DND-41 (cell line): ENCODE data around the gene PJVK.

Source experiments
- ATAC-seq: fragments of 200-7000 bp; cut with Tn5 transposase; 3 replicates; pipeline ENCODE4 v1.9.1; 2021; ENCODE audit warnings: low read depth; ENCODE audit not compliant: insufficient read depth
- DNase-seq: peaks from one replicate; pipeline ENCODE4 v3.0.0-alpha.2; 2020
- H2AFZ ChIP-seq: 2 replicates; pipeline ENCODE4 v1.6.0; 2012; ENCODE audit warnings: low read depth, low read length
- H3K27ac ChIP-seq: 2 replicates; pipeline ENCODE4 v1.5.1; 2012; ENCODE audit warnings: low read length, inconsistent platforms
- H3K27me3 ChIP-seq: fragments of 200-600 bp; sonication (generic); 2 replicates; pipeline ENCODE4 v1.6.0; 2012; ENCODE audit warnings: low read length, mild to moderate bottlenecking, inconsistent platforms; ENCODE audit not compliant: insufficient read depth, poor library complexity
- H3K36me3 ChIP-seq: 2 replicates; pipeline ENCODE4 v1.5.1; 2012; ENCODE audit warnings: low read length, inconsistent platforms; ENCODE audit not compliant: insufficient read depth
- H3K4me1 ChIP-seq: 2 replicates; pipeline ENCODE4 v1.5.1; 2012; ENCODE audit warnings: mild to moderate bottlenecking, low read length; ENCODE audit not compliant: insufficient read depth
- H3K4me2 ChIP-seq: 2 replicates; pipeline ENCODE4 v1.6.0; 2012; ENCODE audit warnings: mild to moderate bottlenecking, moderate library complexity, low read length, inconsistent platforms; ENCODE audit not compliant: insufficient read depth
- H3K4me3 ChIP-seq, 2 experiments: fragments of 200-600 bp in 1 of 2; shearing (Covaris generic) in 1 of 2; 2 replicates each; pipeline ENCODE4 v1.5.1; 2012 to 2016; ENCODE audit warnings: inconsistent platforms in 2 of 2, low read length in 2 of 2, mild to moderate bottlenecking in 2 of 2, low read depth in 1 of 2, moderate library complexity in 1 of 2
- H3K79me2 ChIP-seq: 2 replicates; pipeline ENCODE4 v1.6.0; 2012; ENCODE audit warnings: low read length, inconsistent platforms; ENCODE audit not compliant: insufficient read depth
- H3K9ac ChIP-seq: 2 replicates; pipeline ENCODE4 v1.6.0; 2012; ENCODE audit warnings: low read depth, mild to moderate bottlenecking, inconsistent platforms, low read length, moderate library complexity
- H3K9me3 ChIP-seq: 2 replicates; pipeline ENCODE4 v1.5.1; 2012; ENCODE audit warnings: low read length, moderate library complexity, mild to moderate bottlenecking, inconsistent platforms; ENCODE audit not compliant: insufficient read depth, severe bottlenecking
- H4K20me1 ChIP-seq: 2 replicates; pipeline ENCODE4 v1.6.0; 2012; ENCODE audit warnings: low read length; ENCODE audit not compliant: insufficient read depth
- CTCF ChIP-seq: IDR thresholded peaks from 2 replicates; pipeline ENCODE4 v1.5.1; 2012; ENCODE audit warnings: borderline replicate concordance, low read length, moderate library complexity, mild to moderate bottlenecking; ENCODE audit not compliant: poor library complexity, severe bottlenecking; ENCODE audit errors: extremely low read depth
- EZH2 ChIP-seq: IDR thresholded peaks from 3 replicates; pipeline ENCODE4 v1.6.1; 2012; ENCODE audit warnings: borderline replicate concordance, low read depth, mild to moderate bottlenecking, moderate library complexity, low read length, inconsistent platforms; ENCODE audit not compliant: severe bottlenecking

Gene PJVK

GRCh38 chr2:178510384-178510783 lies 59.2 kb downstream of the PJVK start:
- no peak overlapping the region for H3K27ac ChIP-seq
- H3K9me3 ChIP-seq, result no peaks in the 10 kb centered on the region
- no peaks in the 10 kb centered on the region for H3K79me2 ChIP-seq
- peaks cover 22% of the 10 kb centered on the region for H3K36me3 ChIP-seq
- H3K4me2 ChIP-seq, result no peak overlapping the region
- H3K9ac ChIP-seq, result no peak overlapping the region
- no peak overlapping the region for H3K4me3 ChIP-seq
- H2AFZ ChIP-seq, result no peak overlapping the region
- no peaks in the 10 kb centered on the region for H3K27me3 ChIP-seq
- H4K20me1 ChIP-seq, result no peaks in the 10 kb centered on the region
- TF ChIP-seq CTCF (no peak), EZH2 (no peak)
- H3K4me1 ChIP-seq, result no peaks in the 10 kb centered on the region
- ATAC-seq (no peak), DNase-seq (no peak)
